ENCODE data around the gene C8G. TPM values are rescaled to one million over a fixed set of nuclear protein-coding genes. Genes with fewer than 3 reads are reported as not detected.

The C8G gene
- total and polyA plus RNA-seq, 2 of the 4 experiments (the other 2 are of a cell fraction), result 0.80 TPM; not detected in 1

DNA sequence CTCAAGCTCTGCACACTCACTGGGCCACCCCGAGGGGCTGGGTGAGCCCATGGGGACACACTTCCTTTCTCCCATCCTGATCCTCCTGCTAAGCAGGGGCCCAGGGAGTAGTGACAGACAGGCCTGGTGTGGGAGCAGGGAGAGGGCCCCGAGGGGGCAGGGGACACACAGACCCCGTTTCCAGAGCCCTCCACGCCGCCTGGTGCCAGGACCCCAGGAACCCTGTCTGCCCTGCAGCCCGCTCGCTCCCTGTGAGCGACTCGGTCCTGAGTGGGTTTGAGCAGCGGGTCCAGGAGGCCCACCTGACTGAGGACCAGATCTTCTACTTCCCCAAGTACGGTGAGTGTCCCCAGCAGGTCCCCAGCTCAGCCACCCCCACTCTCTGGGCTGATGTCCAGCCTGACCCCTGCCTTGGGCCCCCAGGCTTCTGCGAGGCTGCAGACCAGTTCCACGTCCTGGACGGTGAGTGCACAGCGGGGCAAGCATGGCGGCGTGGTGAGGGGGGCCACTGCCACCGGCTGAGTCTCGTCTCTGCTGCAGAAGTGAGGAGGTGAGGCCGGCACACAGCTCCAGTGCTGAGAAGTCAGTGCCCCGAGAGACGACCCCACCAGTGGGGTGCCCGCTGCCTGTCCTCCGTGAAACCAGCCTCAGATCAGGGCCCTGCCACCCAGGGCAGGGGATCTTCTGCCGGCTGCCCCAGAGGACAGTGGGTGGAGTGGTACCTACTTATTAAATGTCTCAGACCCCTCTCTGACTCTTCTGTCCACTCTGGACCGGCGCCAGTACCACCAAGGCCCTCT is 1.4 kb downstream of the C8G start (continued):
- TF ChIP-seq, protein P1, sequence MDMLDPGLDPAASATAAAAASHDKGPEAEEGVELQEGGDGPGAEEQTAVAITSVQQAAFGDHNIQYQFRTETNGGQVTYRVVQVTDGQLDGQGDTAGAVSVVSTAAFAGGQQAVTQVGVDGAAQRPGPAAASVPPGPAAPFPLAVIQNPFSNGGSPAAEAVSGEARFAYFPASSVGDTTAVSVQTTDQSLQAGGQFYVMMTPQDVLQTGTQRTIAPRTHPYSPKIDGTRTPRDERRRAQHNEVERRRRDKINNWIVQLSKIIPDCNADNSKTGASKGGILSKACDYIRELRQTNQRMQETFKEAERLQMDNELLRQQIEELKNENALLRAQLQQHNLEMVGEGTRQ (IDR thresholded peaks at IDR 0.05; ENCODE audit: low read depth, low read length), result no peak

DNA sequence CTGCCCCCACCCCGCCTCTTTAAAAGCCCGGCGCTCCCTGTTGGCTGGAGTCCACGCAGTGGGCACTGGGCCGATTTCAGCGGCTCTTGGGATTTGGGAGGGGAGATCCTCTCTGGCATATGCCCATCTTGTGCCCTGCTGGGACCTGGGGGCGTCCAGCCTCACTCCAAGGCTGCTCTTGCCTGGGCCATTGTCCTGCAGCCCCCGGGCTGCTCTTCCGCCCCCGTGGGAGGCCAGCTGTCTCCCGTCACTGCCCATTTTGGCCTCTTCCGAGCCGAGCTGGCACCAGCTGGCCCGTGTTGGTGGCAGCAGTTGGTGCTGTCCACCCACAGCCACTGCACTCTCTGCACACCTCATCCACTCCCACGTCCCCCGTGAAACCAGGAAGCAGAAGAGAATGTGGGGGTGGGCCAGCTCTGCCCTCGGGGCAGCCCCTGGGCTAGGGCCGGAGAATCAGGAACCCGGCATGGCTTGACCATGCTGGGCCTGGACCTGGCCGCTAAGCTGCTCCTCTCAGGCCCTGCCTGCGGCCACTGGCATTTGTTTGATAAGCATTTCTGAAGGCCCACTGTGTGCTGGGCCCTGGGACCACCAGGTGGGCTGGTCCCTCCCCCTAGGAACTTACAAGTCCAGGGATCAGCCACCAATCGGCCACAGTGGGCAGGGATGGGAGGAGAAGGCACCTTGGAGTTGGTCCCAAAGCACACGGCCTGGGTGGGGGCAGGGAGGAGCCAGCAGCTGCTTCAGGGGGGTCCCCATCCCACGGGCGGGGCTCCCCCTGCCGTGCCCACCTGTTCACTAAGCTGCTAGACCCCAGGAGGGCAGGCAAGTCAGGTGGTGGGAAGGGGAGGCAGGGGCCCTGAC is 2.2 kb downstream of the C8G start:
- no peak overlapping the region for H3K27ac ChIP-seq (ENCODE audit: insufficient read depth, low read length)
- H2BK5ac ChIP-seq (ENCODE audit: low read depth, low read length, poor library complexity, severe bottlenecking), result no peak overlapping the region
- H2AK9ac ChIP-seq (replicated peaks; ENCODE audit: low read depth, low read length, poor library complexity), result peak overlapping the region; percentile 42
- no peak overlapping the region for H2AK5ac ChIP-seq (ENCODE audit: low read depth, low read length)
- dilution Hi-C loops (cut with HindIII; ENCODE audit: low sequenced_read_pairs, unreplicated experiment) (no loop called here), intact Hi-C loops (cut with micrococcal nuclease) (no loop called here), in situ Hi-C loops (cut with MboI; ENCODE audit: low sequenced_read_pairs) (no loop called here)
- H2BK120ac ChIP-seq (ENCODE audit: low read depth, low read length), result no peak overlapping the region
- H3K79me1 ChIP-seq (ENCODE audit: low read depth in 1 of 2, low read length in 2 of 2), result peaks cover 0 to 20% of the 10 kb centered on the region in 2 experiments; a peak in 3 of 4 replicates
- H3K4me3 ChIP-seq (ENCODE audit: insufficient read depth, low read depth, low read length), result no peak overlapping the region
- no peak overlapping the region for H3K4ac ChIP-seq (ENCODE audit: low read depth, low read length)
- peak overlapping the region; percentile 76 for H2AFZ ChIP-seq (replicated peaks; ENCODE audit: low read length, poor library complexity)
- no peak overlapping the region for H2BK15ac ChIP-seq (ENCODE audit: low read depth, low read length)
- no peak overlapping the region for H3K4me2 ChIP-seq (ENCODE audit: low read depth, low read length)
- no peak overlapping the region for H3K14ac ChIP-seq (replicated peaks; ENCODE audit: low read depth, low read length)
- no peak overlapping the region for H3K23ac ChIP-seq (ENCODE audit: low read depth, low read length)
- H3K36me3 ChIP-seq (ENCODE audit: control insufficient read depth, insufficient read depth, low read length), result peaks cover 7% of the 10 kb centered on the region
- H3K9ac ChIP-seq (ENCODE audit: low read depth, low read length), result no peak overlapping the region
- no peak overlapping the region for H4K5ac ChIP-seq (ENCODE audit: low read depth, low read length)
- TF ChIP-seq, protein P2, sequence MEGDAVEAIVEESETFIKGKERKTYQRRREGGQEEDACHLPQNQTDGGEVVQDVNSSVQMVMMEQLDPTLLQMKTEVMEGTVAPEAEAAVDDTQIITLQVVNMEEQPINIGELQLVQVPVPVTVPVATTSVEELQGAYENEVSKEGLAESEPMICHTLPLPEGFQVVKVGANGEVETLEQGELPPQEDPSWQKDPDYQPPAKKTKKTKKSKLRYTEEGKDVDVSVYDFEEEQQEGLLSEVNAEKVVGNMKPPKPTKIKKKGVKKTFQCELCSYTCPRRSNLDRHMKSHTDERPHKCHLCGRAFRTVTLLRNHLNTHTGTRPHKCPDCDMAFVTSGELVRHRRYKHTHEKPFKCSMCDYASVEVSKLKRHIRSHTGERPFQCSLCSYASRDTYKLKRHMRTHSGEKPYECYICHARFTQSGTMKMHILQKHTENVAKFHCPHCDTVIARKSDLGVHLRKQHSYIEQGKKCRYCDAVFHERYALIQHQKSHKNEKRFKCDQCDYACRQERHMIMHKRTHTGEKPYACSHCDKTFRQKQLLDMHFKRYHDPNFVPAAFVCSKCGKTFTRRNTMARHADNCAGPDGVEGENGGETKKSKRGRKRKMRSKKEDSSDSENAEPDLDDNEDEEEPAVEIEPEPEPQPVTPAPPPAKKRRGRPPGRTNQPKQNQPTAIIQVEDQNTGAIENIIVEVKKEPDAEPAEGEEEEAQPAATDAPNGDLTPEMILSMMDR (conservative IDR thresholded peaks at IDR 0.05; ENCODE audit: low read depth, low read length), result no peak
- TF ChIP-seq FOS (IDR thresholded peaks at IDR 0.05; ENCODE audit: low read depth, low read length), result no peak
- TF ChIP-seq NFE2L2 (IDR thresholded peaks at IDR 0.05; ENCODE audit: low read depth, low read length), result no peak
- TF ChIP-seq, protein P1 (IDR thresholded peaks at IDR 0.05; ENCODE audit: low read depth, low read length), result no peak
- TF ChIP-seq CHD1 (IDR thresholded peaks at IDR 0.05; ENCODE audit: low read depth, low read length), result no peak
- no peak overlapping the region for H4K91ac ChIP-seq (ENCODE audit: insufficient read depth, low read depth, low read length)
- POLR2A ChIA-PET (ENCODE audit: unreplicated experiment), result no interaction called here
- H3K4me1 ChIP-seq (ENCODE audit: control insufficient read depth, insufficient read depth, low read length), result peaks cover 4% of the 10 kb centered on the region
- H4K20me1 ChIP-seq (ENCODE audit: insufficient read depth, low read length), result peaks cover 14% of the 10 kb centered on the region
- CTCF ChIA-PET, result interaction anchor here (0.6 to 2.0 kb wide), 8 partner anchors 9 to 88 kb away, joined by 3 to 27 read pairs (median 4); no protein-coding TSS in a partner anchor
- H3K27me3 ChIP-seq (ENCODE audit: control insufficient read depth, insufficient read depth, low read length), result no peaks in the 10 kb centered on the region
- H3K9me3 ChIP-seq (ENCODE audit: control insufficient read depth, insufficient read depth, low read length), result no peaks in the 10 kb centered on the region
- H3K9me1 ChIP-seq (ENCODE audit: insufficient read depth, low read length), result peaks cover 4% of the 10 kb centered on the region
- no peak overlapping the region for H3K56ac ChIP-seq (ENCODE audit: extremely low read depth, insufficient read depth, low read length)
- 56% methylated on average over 6 of the region's 26 CpGs; no CpG with 5 or more reads in 1 of the 2 experiments for WGBS, 2 experiments (ENCODE audit: extremely low coverage in 2 of 2, insufficient read length in 1 of 2)
- BruUV-seq (replicated peaks), result no TSS peak
- DNase-seq, result no peak
- no peak for ATAC-seq (ENCODE audit: low read depth)
- no peak overlapping the region for H4K8ac ChIP-seq (ENCODE audit: low read depth in 2 of 2, low read length in 2 of 2)
- no peak overlapping the region for H3K18ac ChIP-seq (ENCODE audit: low read depth, low read length)
- no peak overlapping the region for H2BK20ac ChIP-seq (ENCODE audit: low read depth, low read length)

Measured in IMR-90 (cell line).